ENCODE measurements around the gene TBL2. TPM values are rescaled to one million over a fixed set of nuclear protein-coding genes. Genes with fewer than 3 reads are reported as not detected.

TBL2 gene
- polyA plus RNA-seq, 2 of the 4 experiments (the other 2 are of a cell fraction): 34.4 to 46.4 TPM

- DNase-seq (ENCODE audit: low read depth in 1 of 2, low spot score in 1 of 2) (no peak), FAIRE-seq (peak; percentile 49), ATAC-seq (no peak)
- H3K4me1 ChIP-seq: no peaks in the 10 kb centered on the region
- H3K27ac ChIP-seq: peak overlapping the region; percentile 19 to 50; a peak in 3 of 6 replicates
- H3K4me2 ChIP-seq: no peak overlapping the region
- no peak overlapping the region for H3K4me3 ChIP-seq
- 91% methylated on average over 9 of the region's 9 CpGs for WGBS (ENCODE audit: missing lambda C conversion rate)
- no peak for TF ChIP-seq ZC3H11A (IDR thresholded peaks at IDR 0.05)
- no peaks in the 10 kb centered on the region for H3K9me3 ChIP-seq
- POLR2A ChIA-PET: no interaction called here
- CTCF ChIA-PET: interaction anchor here (1.2 kb wide), 1 partner anchor 73 kb away, joined by 3 read pairs; no protein-coding TSS in a partner anchor
Observed at GRCh38 chr7:73533742-73534141, 44.6 kb downstream of the TBL2 start.

GRCh38 chr7:73532224-73532623, 46.2 kb downstream of the TBL2 start:
- H3K27ac ChIP-seq: no peak overlapping the region
- CTCF ChIA-PET: interaction anchor here (0.6 to 1.4 kb wide), 4 partner anchors 9 to 168 kb away, joined by 3 to 4 read pairs (median 3); no protein-coding TSS in a partner anchor
- H3K4me1 ChIP-seq: no peaks in the 10 kb centered on the region
- WGBS (ENCODE audit: missing lambda C conversion rate): 94% methylated on average over 6 of the region's 6 CpGs
- no peak overlapping the region for H3K4me3 ChIP-seq
- POLR2A ChIA-PET: interaction anchor here (1.7 kb wide), 1 partner anchor 10 kb away, joined by 6 read pairs; the partner anchor contains the start of gene BAZ1B
- H3K9me3 ChIP-seq: no peaks in the 10 kb centered on the region
- TF ChIP-seq ATOH8 (CRISPR knock-in tag; IDR thresholded peaks at IDR 0.05; ENCODE audit: low read depth) (no peak), ELK1 (IDR thresholded peaks at IDR 0.05; ENCODE audit: low read depth, low read length) (no peak), PHF8 (IDR thresholded peaks at IDR 0.05; ENCODE audit: borderline replicate concordance, low read depth) (no peak), MAFK (IDR thresholded peaks at IDR 0.05; ENCODE audit: partially characterized antibody) (no peak), USF2 (IDR thresholded peaks at IDR 0.05) (no peak), ZFP36 (IDR thresholded peaks at IDR 0.05; ENCODE audit: borderline replicate concordance, partially characterized antibody) (no peak), NPAS2 (CRISPR knock-in tag; IDR thresholded peaks at IDR 0.05; ENCODE audit: borderline replicate concordance) (no peak), CBX2 (IDR thresholded peaks at IDR 0.05; ENCODE audit: borderline replicate concordance, low read depth) (no peak), RFX5 (IDR thresholded peaks at IDR 0.05) (no peak), CHD4 (IDR thresholded peaks at IDR 0.05; ENCODE audit: borderline replicate concordance) (no peak), CBX8 (IDR thresholded peaks at IDR 0.05) (no peak), KDM5A (IDR thresholded peaks at IDR 0.05) (no peak), FOXS1 (CRISPR knock-in tag; IDR thresholded peaks at IDR 0.05) (no peak), JUN (IDR thresholded peaks at IDR 0.05) (no peak), RNF2 (IDR thresholded peaks at IDR 0.05; ENCODE audit: borderline replicate concordance, low read depth) (no peak)
- ATAC-seq (no peak), FAIRE-seq (no peak), DNase-seq (ENCODE audit: low read depth in 1 of 2, low spot score in 1 of 2) (no peak)
- no peak overlapping the region for H3K4me2 ChIP-seq

GRCh38 chr7:73530800-73531199, 47.6 kb downstream of the TBL2 start:
- TF ChIP-seq CEBPB (IDR thresholded peaks at IDR 0.05) (peak in 1 of 2 experiments; percentile 61; a peak in 1 of 4 replicates), ELK1 (IDR thresholded peaks at IDR 0.05; ENCODE audit: low read depth, low read length) (no peak)
- no peaks in the 10 kb centered on the region for H3K4me1 ChIP-seq
- POLR2A ChIA-PET: no interaction called here
- no peak overlapping the region for H3K4me2 ChIP-seq
- ATAC-seq (no peak), FAIRE-seq (no peak), DNase-seq (ENCODE audit: low read depth in 1 of 2, low spot score in 1 of 2) (no peak)
- CTCF ChIA-PET: no interaction called here
- H3K4me3 ChIP-seq: no peak overlapping the region
- H3K9me3 ChIP-seq: no peaks in the 10 kb centered on the region
- H3K27ac ChIP-seq: no peak overlapping the region
- WGBS (ENCODE audit: missing lambda C conversion rate): 100% methylated on average over 3 of the region's 3 CpGs

Data from A549 (cell line).